ENCODE measurements around the gene PVALEF.

Gene PVALEF

DNA sequence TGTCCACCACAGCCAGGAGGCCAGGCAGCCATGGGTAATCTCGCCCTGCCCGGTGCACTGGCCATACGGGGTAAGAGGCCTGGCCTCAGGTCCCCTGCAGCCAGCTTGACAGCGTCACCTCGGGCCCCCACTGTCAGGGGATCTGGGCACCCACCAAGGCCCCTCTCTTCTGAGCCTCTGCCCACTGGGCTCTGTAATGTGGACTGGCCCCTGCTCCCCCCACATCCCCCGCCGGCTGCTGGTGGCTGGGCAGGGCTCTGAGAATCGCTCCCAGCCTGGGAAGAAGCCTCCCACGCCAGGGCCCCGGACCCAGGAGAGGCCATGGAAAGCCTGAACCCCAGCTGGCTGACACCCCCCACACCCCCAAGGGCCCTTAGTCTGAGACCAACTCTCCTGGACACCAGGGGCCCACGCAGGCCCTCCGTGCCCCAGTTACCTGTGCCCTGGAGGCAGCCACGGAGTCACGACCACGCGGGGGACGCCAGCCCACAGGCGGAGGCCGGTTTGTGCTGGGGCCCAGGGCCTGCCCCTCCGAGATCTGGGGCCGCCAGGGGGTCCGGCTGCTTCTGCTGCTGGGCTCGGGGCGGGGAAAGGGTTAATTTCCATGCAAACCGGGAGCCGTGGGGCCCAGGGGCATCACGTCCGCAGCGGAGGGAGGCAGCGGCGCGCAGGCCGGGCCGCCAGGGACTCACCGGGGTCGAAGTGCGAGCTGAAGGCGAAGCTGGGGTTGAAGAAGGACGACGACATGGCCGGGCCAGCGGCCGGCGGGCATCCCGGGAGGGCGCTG lies at the start of gene PVALEF:
PVALEF (plus strand) TSS at position 262 of the 787 bp plus-strand sequence. CDS start 15,720 bp downstream, outside the sequence.
- TF ChIP-seq, protein P1, sequence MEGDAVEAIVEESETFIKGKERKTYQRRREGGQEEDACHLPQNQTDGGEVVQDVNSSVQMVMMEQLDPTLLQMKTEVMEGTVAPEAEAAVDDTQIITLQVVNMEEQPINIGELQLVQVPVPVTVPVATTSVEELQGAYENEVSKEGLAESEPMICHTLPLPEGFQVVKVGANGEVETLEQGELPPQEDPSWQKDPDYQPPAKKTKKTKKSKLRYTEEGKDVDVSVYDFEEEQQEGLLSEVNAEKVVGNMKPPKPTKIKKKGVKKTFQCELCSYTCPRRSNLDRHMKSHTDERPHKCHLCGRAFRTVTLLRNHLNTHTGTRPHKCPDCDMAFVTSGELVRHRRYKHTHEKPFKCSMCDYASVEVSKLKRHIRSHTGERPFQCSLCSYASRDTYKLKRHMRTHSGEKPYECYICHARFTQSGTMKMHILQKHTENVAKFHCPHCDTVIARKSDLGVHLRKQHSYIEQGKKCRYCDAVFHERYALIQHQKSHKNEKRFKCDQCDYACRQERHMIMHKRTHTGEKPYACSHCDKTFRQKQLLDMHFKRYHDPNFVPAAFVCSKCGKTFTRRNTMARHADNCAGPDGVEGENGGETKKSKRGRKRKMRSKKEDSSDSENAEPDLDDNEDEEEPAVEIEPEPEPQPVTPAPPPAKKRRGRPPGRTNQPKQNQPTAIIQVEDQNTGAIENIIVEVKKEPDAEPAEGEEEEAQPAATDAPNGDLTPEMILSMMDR (IDR thresholded peaks at IDR 0.05; ENCODE audit: low read depth, low read length), result no peak
- no peak for DNase-seq (ENCODE audit: extremely low read depth, low read depth)

DNA sequence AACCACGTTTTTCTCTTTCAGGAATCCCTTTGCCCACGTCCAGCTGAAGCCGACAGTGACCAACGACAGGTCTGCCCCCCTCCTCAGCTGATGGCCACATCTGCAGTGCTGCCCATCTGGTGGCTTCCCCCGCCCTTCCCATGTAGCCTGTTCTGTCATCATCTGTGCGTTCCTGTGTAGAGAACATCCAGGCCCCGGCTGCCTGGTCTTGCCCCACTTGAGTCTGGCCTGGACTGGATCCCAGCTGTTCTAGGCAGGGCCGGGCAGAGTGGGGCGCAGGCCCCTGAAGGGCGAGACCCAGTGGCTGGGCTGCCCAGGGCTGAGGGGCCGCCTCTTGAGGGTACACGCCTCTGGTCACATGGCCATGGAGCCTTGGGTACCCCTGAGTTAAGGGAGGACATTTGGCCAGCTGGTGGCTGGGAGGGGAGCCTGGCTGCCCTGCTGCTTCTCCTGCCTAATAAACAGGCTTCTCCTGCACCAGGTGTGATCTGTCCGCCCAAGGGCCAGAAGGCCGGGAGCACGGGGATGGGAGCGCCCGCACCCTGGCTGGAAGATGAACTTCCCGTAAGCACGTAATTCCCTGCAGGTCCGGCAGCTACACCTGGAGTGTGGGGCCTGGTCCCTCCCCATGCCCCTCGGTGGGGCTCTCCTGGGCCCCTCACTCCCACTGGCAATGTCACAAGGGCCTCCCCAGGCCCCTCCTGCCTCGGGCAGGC lies 49.4 kb upstream of the PVALEF start:
- TF ChIP-seq, protein P1 (IDR thresholded peaks at IDR 0.05; ENCODE audit: low read depth, low read length), result no peak
- no peak for DNase-seq (ENCODE audit: extremely low read depth, low read depth)

DNA sequence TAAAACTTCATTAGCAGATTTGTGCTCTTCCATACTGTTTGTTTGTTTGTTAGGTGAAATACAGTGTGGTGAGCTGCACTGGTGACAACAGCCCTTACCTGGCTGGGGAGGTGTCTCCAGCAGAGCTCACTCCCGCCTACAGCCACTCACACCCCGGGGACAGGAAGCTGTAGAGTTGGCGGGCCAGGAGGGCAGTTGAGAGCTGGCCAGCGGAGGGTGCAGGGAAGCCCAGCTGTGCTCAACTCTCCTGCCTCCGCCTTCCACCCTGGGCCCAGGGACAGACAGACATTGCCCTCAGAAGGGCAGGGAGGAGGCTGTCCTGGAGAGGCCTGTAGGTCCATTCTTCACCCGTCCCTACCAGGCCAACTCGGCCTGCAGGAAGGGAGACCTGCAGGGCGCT lies 48.6 kb upstream of the PVALEF start:
- TF ChIP-seq, protein P1 (IDR thresholded peaks at IDR 0.05; ENCODE audit: low read depth, low read length), result no peak
- no peak for DNase-seq (ENCODE audit: extremely low read depth, low read depth)

DNA sequence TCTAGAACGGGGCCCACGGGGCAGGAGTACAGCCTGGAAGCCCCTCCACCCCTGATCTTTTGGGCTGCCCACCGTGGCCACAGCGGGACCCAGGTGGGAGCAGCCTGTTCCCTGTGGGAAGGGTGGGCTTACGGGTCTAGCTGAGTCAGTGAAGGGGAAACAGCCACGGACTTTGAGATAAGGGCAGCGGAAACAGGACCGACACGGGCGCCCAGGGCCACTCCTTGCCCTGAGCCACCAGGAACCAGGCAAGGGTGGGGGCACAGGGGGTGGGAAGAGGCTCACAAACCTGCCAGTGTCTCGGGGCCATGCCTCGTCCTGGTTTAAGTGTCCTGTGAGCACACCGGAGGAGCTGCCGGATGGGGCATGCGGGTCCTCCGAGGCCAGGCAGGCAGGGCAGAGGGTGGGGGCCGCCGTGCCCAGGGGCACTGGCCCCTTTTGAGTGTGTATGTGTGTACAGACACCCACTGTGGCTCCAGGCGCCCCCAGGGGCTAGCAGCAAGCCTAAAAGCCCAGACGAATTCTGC lies 47.6 kb upstream of the PVALEF start:
- DNase-seq (ENCODE audit: extremely low read depth, low read depth), result no peak
- TF ChIP-seq, protein P1 (IDR thresholded peaks at IDR 0.05; ENCODE audit: low read depth, low read length), result no peak

DNA sequence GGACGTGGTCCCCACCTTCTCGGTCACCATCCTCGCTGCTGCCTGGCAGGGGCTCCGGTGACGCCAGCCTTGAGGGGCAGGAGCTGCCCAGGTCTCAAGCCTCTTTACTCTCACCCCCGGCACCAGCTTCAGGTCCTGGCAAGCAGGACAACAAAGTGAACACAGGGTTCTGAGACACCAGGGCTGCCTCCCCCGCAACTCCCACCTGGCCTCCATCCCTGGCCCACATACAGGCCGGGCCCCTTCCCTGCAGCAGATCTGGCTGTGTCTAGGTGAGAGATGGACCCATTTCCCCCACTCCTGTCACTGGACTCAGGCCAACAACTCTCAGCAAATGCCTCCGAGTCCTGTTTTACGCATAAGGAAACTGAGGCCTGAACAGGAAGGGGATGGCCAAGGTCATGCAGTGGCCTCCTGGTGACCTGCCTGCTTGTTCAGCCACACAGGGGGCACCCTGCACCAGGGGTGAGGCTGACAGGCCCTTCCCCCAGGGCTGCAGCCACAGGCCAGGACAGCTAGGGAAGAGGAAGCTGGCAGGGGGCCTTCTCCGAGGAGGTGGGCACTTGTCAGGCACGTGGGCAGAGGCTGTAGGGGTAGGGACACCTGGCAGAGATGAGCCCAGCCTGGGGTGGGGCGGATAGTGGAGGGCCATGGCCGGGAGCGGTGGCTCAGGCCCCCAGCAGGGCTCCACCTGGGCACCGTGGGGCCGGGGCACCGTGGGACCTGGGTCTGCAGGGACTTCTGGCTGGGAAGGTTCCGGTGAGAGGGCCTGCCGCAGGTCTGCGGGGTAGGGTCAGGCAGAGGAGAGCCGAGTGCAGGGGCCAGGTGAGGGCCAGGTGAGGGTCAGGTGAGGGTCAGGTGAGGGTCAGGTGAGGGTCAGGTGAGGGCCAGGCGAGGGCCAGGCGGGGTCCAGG lies 46.7 kb upstream of the PVALEF start:
- TF ChIP-seq, protein P1 (IDR thresholded peaks at IDR 0.05; ENCODE audit: low read depth, low read length), result no peak
- no peak for DNase-seq (ENCODE audit: extremely low read depth, low read depth)

DNA sequence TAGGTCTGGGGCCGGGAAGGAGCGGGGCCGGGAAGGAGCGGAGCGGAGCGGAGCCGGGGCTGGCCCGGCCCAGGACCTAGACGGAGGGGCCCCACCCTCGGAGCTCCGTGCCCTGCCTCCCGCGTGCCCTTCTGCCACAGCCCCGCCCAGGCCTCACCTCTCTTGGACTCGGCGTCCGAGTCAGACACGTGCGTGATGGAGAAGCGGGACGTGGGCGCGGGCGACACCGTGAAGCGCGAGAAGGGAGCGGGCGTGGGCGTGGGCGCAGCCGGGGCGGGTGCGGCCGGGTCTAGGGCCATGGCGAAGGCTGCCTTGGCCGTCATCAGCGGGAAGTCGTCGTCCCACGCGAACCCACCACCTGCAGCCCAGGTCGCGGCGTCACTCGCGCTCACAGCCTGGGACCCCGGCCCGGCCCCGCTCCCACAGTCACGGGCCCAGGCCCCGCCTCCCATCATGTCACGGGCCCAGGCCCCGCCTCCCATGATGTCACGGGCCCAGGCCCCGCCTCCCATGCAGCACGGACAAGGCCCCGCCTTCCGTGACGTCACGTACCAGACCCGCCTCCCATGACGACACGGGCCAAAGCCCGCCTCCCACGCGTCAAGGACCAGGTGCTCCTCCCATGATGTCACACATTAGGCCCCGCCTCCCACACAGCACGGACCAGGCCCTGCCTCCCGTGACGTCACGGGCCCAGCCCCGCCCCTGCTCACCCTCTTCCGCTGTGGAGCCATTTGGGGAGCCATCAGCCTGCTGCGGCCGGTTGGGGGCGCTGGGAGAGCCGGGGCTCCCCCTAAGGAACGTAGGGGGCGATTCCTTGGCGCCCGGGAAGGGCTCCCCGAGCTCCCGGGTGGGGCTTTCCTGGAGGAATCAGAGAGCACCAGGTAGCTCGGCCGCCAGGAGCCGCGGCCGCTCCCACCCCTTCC lies 45.8 kb upstream of the PVALEF start:
- peak; percentile 57 for DNase-seq (ENCODE audit: extremely low read depth, low read depth)
- TF ChIP-seq, protein P1 (IDR thresholded peaks at IDR 0.05; ENCODE audit: low read depth, low read length), result no peak
